NCI-H128 (cell line): ENCODE measurements around the gene GGACT.

Experiments used
- DNase-seq: peaks from one replicate; lab custom pipeline; 2025; ENCODE audit not compliant: unreplicated experiment; lab: John Stamatoyannopoulos, UW

Gene GGACT

GRCh38 chr13:100552755-100553154 is 35.8 kb downstream of the GGACT start:
- no peak for DNase-seq

GRCh38 chr13:100549316-100549715 is 39.3 kb downstream of the GGACT start:
- DNase-seq: no peak

- no peak for DNase-seq
These were observed 40.8 kb downstream of the GGACT start for GRCh38 chr13:100547791-100548201.

GRCh38 chr13:100546713-100547405 is 41.7 kb downstream of the GGACT start:
- no peak for DNase-seq

- DNase-seq: no peak
These were observed 42.9 kb downstream of the GGACT start for GRCh38 chr13:100545684-100546061.

- DNase-seq: no peak
These were observed 43.5 kb downstream of the GGACT start for GRCh38 chr13:100544866-100545683.

GRCh38 chr13:100543872-100544602 is 44.6 kb downstream of the GGACT start:
- DNase-seq: no peak

- no peak for DNase-seq
These were observed 45.8 kb downstream of the GGACT start for GRCh38 chr13:100542826-100543156.

GRCh38 chr13:100541897-100542825 is 46.4 kb downstream of the GGACT start:
- no peak for DNase-seq

GRCh38 chr13:100540621-100541020 is 48.0 kb downstream of the GGACT start:
- no peak for DNase-seq

GRCh38 chr13:100537951-100538462 is 50.6 kb downstream of the GGACT start:
- no peak for DNase-seq

GRCh38 chr13:100537486-100537885 is 51.1 kb downstream of the GGACT start:
- DNase-seq: no peak

GRCh38 chr13:100536643-100537180 is 51.9 kb downstream of the GGACT start:
- DNase-seq: no peak

- no peak for DNase-seq
These were observed 53.0 kb downstream of the GGACT start for GRCh38 chr13:100535426-100536135.

- DNase-seq: no peak
These were observed 53.7 kb downstream of the GGACT start for GRCh38 chr13:100534911-100535310.

GRCh38 chr13:100534147-100534843 is 54.3 kb downstream of the GGACT start:
- DNase-seq: no peak

- DNase-seq: peak; percentile 31
These were observed 55.0 kb downstream of the GGACT start for GRCh38 chr13:100533588-100534041.

GRCh38 chr13:100532836-100533435 is 55.7 kb downstream of the GGACT start:
- no peak for DNase-seq
